Measurements from ENCODE around the gene PRTFDC1.
A peak's percentile ranks its signal among the peaks of the same experiment; 100 is the strongest.
"Not testable (repeated sequence)": the region's sequence is repeated elsewhere in the genome, so short reads cannot be mapped to it uniquely, and the experiment has no call there.

PRTFDC1 gene

GRCh38 chr10:24925799-24926198, 26.6 kb downstream of the PRTFDC1 start:
- TF ChIP-seq TAF1 (IDR thresholded peaks at IDR 0.05; ENCODE audit: borderline replicate concordance, low read depth, low read length) (no peak), POLR2AphosphoS5 (IDR thresholded peaks at IDR 0.05; ENCODE audit: low read depth, low read length) (no peak), POLR2A (IDR thresholded peaks at IDR 0.05; ENCODE audit: low read depth, low read length) (no peak)
- FAIRE-seq (no peak), DNase-seq (ENCODE audit: insufficient read length) (no peak)

GRCh38 chr10:24924483-24924882, 27.9 kb downstream of the PRTFDC1 start:
- DNase-seq (ENCODE audit: insufficient read length); FAIRE-seq: not testable (repeated sequence)

GRCh38 chr10:24922222-24922868, 30.1 kb downstream of the PRTFDC1 start:
- DNase-seq (ENCODE audit: insufficient read length); FAIRE-seq: not testable (repeated sequence)

GRCh38 chr10:24920907-24921881, 31.2 kb downstream of the PRTFDC1 start:
- FAIRE-seq (no peak), DNase-seq (ENCODE audit: insufficient read length) (no peak)
- no peak for TF ChIP-seq POLR2AphosphoS5 (IDR thresholded peaks at IDR 0.05; ENCODE audit: low read depth, low read length)
- no peak for TF ChIP-seq POLR2A (IDR thresholded peaks at IDR 0.05; ENCODE audit: low read depth, low read length)
- no peak for TF ChIP-seq TAF1 (IDR thresholded peaks at IDR 0.05; ENCODE audit: borderline replicate concordance, low read depth, low read length)

GRCh38 chr10:24920192-24920591, 32.2 kb downstream of the PRTFDC1 start:
- DNase-seq (ENCODE audit: insufficient read length); FAIRE-seq: not testable (repeated sequence)

- FAIRE-seq; DNase-seq (ENCODE audit: insufficient read length): not testable (repeated sequence)
These were observed 32.8 kb downstream of the PRTFDC1 start for GRCh38 chr10:24919629-24920028.

GRCh38 chr10:24917979-24918378, 34.4 kb downstream of the PRTFDC1 start:
- TF ChIP-seq POLR2AphosphoS5 (IDR thresholded peaks at IDR 0.05; ENCODE audit: low read depth, low read length) (no peak), TAF1 (IDR thresholded peaks at IDR 0.05; ENCODE audit: borderline replicate concordance, low read depth, low read length) (no peak), POLR2A (IDR thresholded peaks at IDR 0.05; ENCODE audit: low read depth, low read length) (no peak)
- FAIRE-seq, result no peak
- DNase-seq (ENCODE audit: insufficient read length), result no peak

GRCh38 chr10:24917493-24917892, 34.9 kb downstream of the PRTFDC1 start:
- no peak for DNase-seq (ENCODE audit: insufficient read length)
- TF ChIP-seq POLR2AphosphoS5 (IDR thresholded peaks at IDR 0.05; ENCODE audit: low read depth, low read length) (no peak), TAF1 (IDR thresholded peaks at IDR 0.05; ENCODE audit: borderline replicate concordance, low read depth, low read length) (no peak)

GRCh38 chr10:24916365-24916764, 36.0 kb downstream of the PRTFDC1 start:
- DNase-seq (ENCODE audit: insufficient read length), result no peak
- no peak for FAIRE-seq
- TF ChIP-seq POLR2A (IDR thresholded peaks at IDR 0.05; ENCODE audit: low read depth, low read length) (no peak), TAF1 (IDR thresholded peaks at IDR 0.05; ENCODE audit: borderline replicate concordance, low read depth, low read length) (no peak), POLR2AphosphoS5 (IDR thresholded peaks at IDR 0.05; ENCODE audit: low read depth, low read length) (no peak)

More at GRCh38 chr10:24917493-24917892, 34.9 kb downstream of the PRTFDC1 start:
- no peak for FAIRE-seq

GRCh38 chr10:24915304-24915703, 37.1 kb downstream of the PRTFDC1 start:
- FAIRE-seq (peak; percentile 21), DNase-seq (ENCODE audit: insufficient read length) (no peak)
- TF ChIP-seq POLR2AphosphoS5 (IDR thresholded peaks at IDR 0.05; ENCODE audit: low read depth, low read length), result no peak
- TF ChIP-seq POLR2A (IDR thresholded peaks at IDR 0.05; ENCODE audit: low read depth, low read length), result no peak
- no peak for TF ChIP-seq TAF1 (IDR thresholded peaks at IDR 0.05; ENCODE audit: borderline replicate concordance, low read depth, low read length)

- TF ChIP-seq POLR2AphosphoS5 (IDR thresholded peaks at IDR 0.05; ENCODE audit: low read depth, low read length) (no peak), POLR2A (IDR thresholded peaks at IDR 0.05; ENCODE audit: low read depth, low read length) (no peak), TAF1 (IDR thresholded peaks at IDR 0.05; ENCODE audit: borderline replicate concordance, low read depth, low read length) (no peak)
- DNase-seq (ENCODE audit: insufficient read length) (no peak), FAIRE-seq (no peak)
These were observed 38.3 kb downstream of the PRTFDC1 start for GRCh38 chr10:24914148-24914547.

- no peak for FAIRE-seq
- no peak for DNase-seq (ENCODE audit: insufficient read length)
- TF ChIP-seq TAF1 (IDR thresholded peaks at IDR 0.05; ENCODE audit: borderline replicate concordance, low read depth, low read length), result no peak
These were observed 40.2 kb downstream of the PRTFDC1 start for GRCh38 chr10:24912215-24912614.

GRCh38 chr10:24911029-24911428, 41.4 kb downstream of the PRTFDC1 start:
- TF ChIP-seq POLR2AphosphoS5 (IDR thresholded peaks at IDR 0.05; ENCODE audit: low read depth, low read length) (no peak), POLR2A (IDR thresholded peaks at IDR 0.05; ENCODE audit: low read depth, low read length) (no peak), TAF1 (IDR thresholded peaks at IDR 0.05; ENCODE audit: borderline replicate concordance, low read depth, low read length) (no peak)
- no peak for DNase-seq (ENCODE audit: insufficient read length)
- FAIRE-seq, result no peak

Data from GM12892 (cell line).